Smooth muscle cell (in vitro differentiated cells): ENCODE results near the gene STEAP2. TPM values are rescaled to one million over a fixed set of nuclear protein-coding genes. Genes with fewer than 3 reads are reported as not detected.

Experiments used
- DNase-seq: peaks from one replicate; lab custom pipeline; 2025; ENCODE audit not compliant: unreplicated experiment; lab: John Stamatoyannopoulos, UW
- H2AFZ ChIP-seq: fragments of 200-600 bp; sonication (generic); 2 replicates; pipeline ENCODE4 v1.6.0; 2016; ENCODE audit warnings: antibody characterized with exemption, low read depth, mild to moderate bottlenecking
- H3F3A ChIP-seq: fragments of 200-600 bp; sonication (generic); 2 replicates; pipeline ENCODE4 v1.6.0; 2017; ENCODE audit warnings: antibody characterized with exemption, low read depth
- H3K27ac ChIP-seq: fragments of 200-600 bp; sonication (generic); 2 replicates; pipeline ENCODE4 v1.5.1; 2016; ENCODE audit warnings: low read depth, mild to moderate bottlenecking
- H3K27me3 ChIP-seq: fragments of 200-600 bp; sonication (generic); 2 replicates; pipeline ENCODE4 v1.6.1; 2016; ENCODE audit warnings: low read depth, mild to moderate bottlenecking
- H3K36me3 ChIP-seq: fragments of 200-600 bp; sonication (generic); 2 replicates; pipeline ENCODE4 v1.5.1; 2016; ENCODE audit warnings: low read depth
- H3K4me1 ChIP-seq: fragments of 200-600 bp; sonication (generic); 2 replicates; pipeline ENCODE4 v1.5.1; 2016; ENCODE audit warnings: low read depth
- H3K4me2 ChIP-seq: fragments of 200-600 bp; sonication (generic); 2 replicates; pipeline ENCODE4 v1.6.0; 2016; ENCODE audit warnings: mild to moderate bottlenecking
- H3K4me3 ChIP-seq: fragments of 200-600 bp; sonication (generic); 2 replicates; pipeline ENCODE4 v1.5.1; 2016; ENCODE audit warnings: mild to moderate bottlenecking
- H3K79me2 ChIP-seq: fragments of 200-600 bp; sonication (generic); 2 replicates; pipeline ENCODE4 v1.6.0; 2016; ENCODE audit warnings: low read depth, mild to moderate bottlenecking
- H3K9ac ChIP-seq: fragments of 200-600 bp; sonication (generic); 2 replicates; pipeline ENCODE4 v1.6.0; 2016; ENCODE audit warnings: low read depth
- H3K9me3 ChIP-seq: fragments of 200-600 bp; sonication (generic); replicated peaks from 2 replicates; pipeline ENCODE4 v1.5.1; 2016; ENCODE audit warnings: low read depth
- H4K20me1 ChIP-seq: fragments of 200-600 bp; sonication (generic); 2 replicates; pipeline ENCODE4 v1.6.0; 2016; ENCODE audit warnings: low read depth
- WGBS: methylation state at CpG from one replicate; pipeline ENCODE4 v1.1.7; 2016; ENCODE audit warnings: low lambda C conversion rate; 5-methylcytosine and 5-hydroxymethylcytosine counted together
- polyA plus RNA-seq: library from polyadenylated mRNA; unstranded; fragments of >200 nt; fragmentation: Nextera tagmentation; extraction: Ambion mirVana; gene quantifications from 2 replicates; pipeline ENCODE4 v1.2.1, GENCODE V29; 2016
- small RNA-seq: library from RNA; depleted of rRNA; stranded (forward); fragments of <200 nt; gene quantifications from one replicate; pipeline ENCODE3, GENCODE V24; 2014
- total RNA-seq: library from RNA; depleted of rRNA; stranded (reverse); fragments of >200 nt; gene quantifications from 2 replicates; pipeline ENCODE4 v1.2.3, GENCODE V29; 2014
- TF ChIP-seq, protein P1 (sequence below): fragments of 200-600 bp; sonication (generic); IDR thresholded peaks from 2 replicates; pipeline ENCODE4 v1.5.1; 2017; ENCODE audit warnings: borderline replicate concordance, mild to moderate bottlenecking, antibody characterized with exemption; ENCODE audit not compliant: insufficient read depth, poor library complexity, severe bottlenecking

Gene STEAP2
- total and polyA plus RNA-seq, 2 experiments from 2014 or later, result 1.0 TPM; not detected in 1

DNA sequence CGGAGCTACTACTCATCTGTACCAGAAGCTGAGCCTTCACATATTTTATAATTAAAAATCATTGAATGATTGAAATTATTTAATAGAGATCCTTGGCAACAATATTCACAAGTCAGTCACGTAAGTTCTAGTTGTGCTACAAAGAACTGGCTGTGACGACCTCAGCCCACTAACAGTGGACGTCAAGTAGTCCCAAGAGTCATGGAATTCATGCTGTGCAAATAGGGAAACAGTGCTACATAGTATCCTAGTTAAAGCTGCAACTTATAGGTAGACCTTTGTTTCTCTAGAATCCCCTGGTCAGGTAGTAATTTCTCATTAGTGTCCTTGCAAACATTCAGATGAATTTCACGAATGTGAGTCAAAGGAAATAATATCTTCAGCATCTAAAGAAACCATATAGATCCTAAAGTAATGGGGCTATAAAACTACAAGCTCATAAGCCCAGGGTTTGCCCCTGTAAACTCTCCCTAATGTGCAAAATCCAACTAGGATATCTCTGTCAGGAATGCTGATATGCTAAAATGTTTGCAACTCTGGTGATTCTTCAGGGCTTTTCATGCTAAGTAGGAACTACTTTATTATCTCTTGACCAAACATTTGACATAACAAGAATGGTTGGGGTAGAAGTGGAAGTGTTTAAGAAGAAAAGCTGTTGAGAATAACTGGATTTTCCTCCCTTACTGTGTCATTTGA is 64.6 kb downstream of the STEAP2 start:
- no peak for DNase-seq
- Histone ChIP-seq H3K9me3 (no peaks in the 10 kb centered on the region), H3K79me2 (no peaks in the 10 kb centered on the region), H3F3A (no peaks in the 10 kb centered on the region), H3K4me2 (no peak overlapping the region), H3K27ac (no peak overlapping the region), H2AFZ (no peak overlapping the region), H3K36me3 (no peaks in the 10 kb centered on the region), H3K9ac (no peak overlapping the region), H4K20me1 (no peaks in the 10 kb centered on the region), H3K27me3 (no peaks in the 10 kb centered on the region), H3K4me1 (no peaks in the 10 kb centered on the region), H3K4me3 (no peak overlapping the region)
- TF ChIP-seq, protein P1, sequence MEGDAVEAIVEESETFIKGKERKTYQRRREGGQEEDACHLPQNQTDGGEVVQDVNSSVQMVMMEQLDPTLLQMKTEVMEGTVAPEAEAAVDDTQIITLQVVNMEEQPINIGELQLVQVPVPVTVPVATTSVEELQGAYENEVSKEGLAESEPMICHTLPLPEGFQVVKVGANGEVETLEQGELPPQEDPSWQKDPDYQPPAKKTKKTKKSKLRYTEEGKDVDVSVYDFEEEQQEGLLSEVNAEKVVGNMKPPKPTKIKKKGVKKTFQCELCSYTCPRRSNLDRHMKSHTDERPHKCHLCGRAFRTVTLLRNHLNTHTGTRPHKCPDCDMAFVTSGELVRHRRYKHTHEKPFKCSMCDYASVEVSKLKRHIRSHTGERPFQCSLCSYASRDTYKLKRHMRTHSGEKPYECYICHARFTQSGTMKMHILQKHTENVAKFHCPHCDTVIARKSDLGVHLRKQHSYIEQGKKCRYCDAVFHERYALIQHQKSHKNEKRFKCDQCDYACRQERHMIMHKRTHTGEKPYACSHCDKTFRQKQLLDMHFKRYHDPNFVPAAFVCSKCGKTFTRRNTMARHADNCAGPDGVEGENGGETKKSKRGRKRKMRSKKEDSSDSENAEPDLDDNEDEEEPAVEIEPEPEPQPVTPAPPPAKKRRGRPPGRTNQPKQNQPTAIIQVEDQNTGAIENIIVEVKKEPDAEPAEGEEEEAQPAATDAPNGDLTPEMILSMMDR, result no peak
- WGBS, result 79% methylated on average over 5 of the region's 5 CpGs

Small RNAs within 50 kb of the gene (small RNA-seq; reads per million reads assigned to genes)
- not detected for gene RF00019

Other genes starting within 250 kb of the STEAP2 start
- gene STEAP1, start 57.3 kb upstream of the STEAP2 start, total RNA-seq, result 2.1 and 6.9 TPM in 2 replicates
- 0.48 and 0.93 TPM in 2 replicates for gene STEAP1, start 57.3 kb upstream of the STEAP2 start, polyA plus RNA-seq
- 2.6 and 8.7 TPM in 2 replicates for gene CFAP69, start 33.4 kb downstream of the STEAP2 start, total RNA-seq
- gene CFAP69, start 33.4 kb downstream of the STEAP2 start, polyA plus RNA-seq, result 0.97 TPM in 1 of 2 replicates, not detected in the other
- not detected in 2 replicates for gene FAM237B, start 109.6 kb downstream of the STEAP2 start, total RNA-seq
- gene FAM237B, start 109.6 kb downstream of the STEAP2 start, polyA plus RNA-seq, result 0.17 TPM in 1 of 2 replicates, not detected in the other
- 19.4 and 22.1 TPM in 2 replicates for gene GTPBP10, start 135.0 kb downstream of the STEAP2 start, total RNA-seq
- 13.5 and 14.4 TPM in 2 replicates for gene GTPBP10, start 135.0 kb downstream of the STEAP2 start, polyA plus RNA-seq
- 50.2 and 51.1 TPM in 2 replicates for gene CLDN12, start 191.7 kb downstream of the STEAP2 start, total RNA-seq
- 16.1 and 18.1 TPM in 2 replicates for gene CLDN12, start 191.7 kb downstream of the STEAP2 start, polyA plus RNA-seq